GM12878 (cell line): Measurements from ENCODE around the gene OR5AP2. TPM values are rescaled to one million over a fixed set of nuclear protein-coding genes. Genes with fewer than 3 reads are reported as not detected.

Experiments
- ATAC-seq: fragments of 200-7000 bp; cut with Tn5 transposase; 3 replicates; pipeline ENCODE4 v1.9.1; 2020; ENCODE audit warnings: mild to moderate bottlenecking, moderate library complexity
- BruUV-seq: library from RNA; stranded (reverse); fragments of 400-500 nt; replicated peaks from 2 replicates; lab custom pipeline; 2021; lab: Mats Ljungman, UMichigan
- CTCF ChIA-PET: fragments of 300-600 bp; sonication (Branson Sonifier 250); formaldehyde crosslinking; extraction: SDS; loops from one replicate; lab custom pipeline; 2021; ENCODE audit warnings: inconsistent platforms; lab: Yijun Ruan, JAX
- POLR2A ChIA-PET: fragments of 350-600 bp; formaldehyde crosslinking; extraction: SDS; loops from one replicate; lab custom pipeline; 2021; ENCODE audit warnings: inconsistent platforms; lab: Charles Lee
- RAD21 ChIA-PET: fragments of 300-600 bp; sonication (Branson Sonifier 250); formaldehyde crosslinking; loops from one replicate; lab custom pipeline; 2023; ENCODE audit warnings: antibody characterized with exemption; ENCODE audit not compliant: unreplicated experiment; lab: Charles Lee
- SMC1A ChIA-PET: fragments of 300-600 bp; sonication (Branson Sonifier 250); formaldehyde crosslinking; loops from one replicate; lab custom pipeline; 2023; ENCODE audit not compliant: unreplicated experiment, uncharacterized antibody; lab: Charles Lee
- DNase-seq: peaks from one replicate; pipeline ENCODE4 v3.0.0-alpha.2; 2011; ENCODE audit warnings: low read depth, low spot score
- FAIRE-seq: peaks from 3 replicates; lab custom pipeline; 2011; peaks lifted over from hg19 to GRCh38; lab: Jason Lieb, UNC
- H2AFZ ChIP-seq: 2 replicates; pipeline ENCODE4 v1.6.0; 2011; ENCODE audit warnings: low read depth, low read length, control low read depth; ENCODE audit not compliant: control insufficient read depth
- H3K27ac ChIP-seq: 2 replicates; pipeline ENCODE4 v1.5.1; 2011; ENCODE audit warnings: control low read depth; ENCODE audit not compliant: control insufficient read depth, insufficient read depth
- H3K27me3 ChIP-seq, 2 experiments: replicated peaks in 1 of 2; 2 replicates each; pipeline versions ENCODE4 v1.6.0 to v1.6.1; 2011; ENCODE audit warnings: low read length in 1 of 2; ENCODE audit not compliant: control insufficient read depth in 2 of 2, insufficient read depth in 2 of 2
- H3K36me3 ChIP-seq, 2 experiments: 2 replicates each; pipeline ENCODE4 v1.5.1; 2011; ENCODE audit warnings: low read length in 1 of 2; ENCODE audit not compliant: control insufficient read depth in 2 of 2, insufficient read depth in 2 of 2
- H3K4me1 ChIP-seq: 2 replicates; pipeline ENCODE4 v1.6.1; 2011; ENCODE audit warnings: mild to moderate bottlenecking, low read length, moderate library complexity, mixed read lengths; ENCODE audit not compliant: control insufficient read depth, insufficient read depth
- H3K4me2 ChIP-seq: 2 replicates; pipeline ENCODE4 v1.6.0; 2011; ENCODE audit warnings: control low read depth; ENCODE audit not compliant: control insufficient read depth, insufficient read depth
- H3K4me3 ChIP-seq: fragments of 200-600 bp; sonication (generic); 2 replicates; pipeline ENCODE4 v1.5.1; 2016
- H3K79me2 ChIP-seq: 2 replicates; pipeline ENCODE4 v1.6.0; 2011; ENCODE audit warnings: low read length; ENCODE audit not compliant: control insufficient read depth, insufficient read depth
- H3K9ac ChIP-seq: 2 replicates; pipeline ENCODE4 v1.8.0; 2011; ENCODE audit warnings: low read length, control low read depth, mixed read lengths; ENCODE audit not compliant: control insufficient read depth, insufficient read depth
- H3K9me3 ChIP-seq: replicated peaks from 3 replicates; pipeline ENCODE4 v1.5.1; 2011; ENCODE audit warnings: mild to moderate bottlenecking, low read length; ENCODE audit not compliant: control insufficient read depth, insufficient read depth
- H4K20me1 ChIP-seq: 2 replicates; pipeline ENCODE4 v1.6.0; 2011; ENCODE audit not compliant: control insufficient read depth, insufficient read depth
- ATF7 ChIP-seq: fragments of 450-650 bp; IDR thresholded peaks from 2 replicates; pipeline ENCODE4 v1.6.1; 2016; ENCODE audit warnings: low read depth, mild to moderate bottlenecking
- CBX3 ChIP-seq: fragments of 200-600 bp; sonication (generic); IDR thresholded peaks from 2 replicates; pipeline ENCODE4 v1.6.1; 2016; ENCODE audit warnings: low read depth, borderline replicate concordance
- CHD1 ChIP-seq: IDR thresholded peaks from 2 replicates; pipeline ENCODE4 v1.6.1; 2012; ENCODE audit warnings: low read depth, low read length, improper control_type of control experiment
- MEF2A ChIP-seq: IDR thresholded peaks from 2 replicates; pipeline ENCODE4 v1.6.1; 2011; ENCODE audit warnings: low read depth, mild to moderate bottlenecking, low read length, moderate library complexity; ENCODE audit not compliant: insufficient read depth
- MTA2 ChIP-seq: fragments of 450-650 bp; IDR thresholded peaks from 2 replicates; pipeline ENCODE4 v1.6.1; 2016; ENCODE audit warnings: low read depth, mild to moderate bottlenecking, moderate library complexity
- MXI1 ChIP-seq: fragments of 150-350 bp; IDR thresholded peaks from 2 replicates; pipeline ENCODE4 v1.6.1; 2011; ENCODE audit warnings: low read depth, mild to moderate bottlenecking, inconsistent platforms, low read length, improper control_type of control experiment
- NRF1 ChIP-seq: conservative IDR thresholded peaks from 2 replicates; pipeline ENCODE4 v1.6.1; 2011; ENCODE audit warnings: mild to moderate bottlenecking, low read depth, low read length, improper control_type of control experiment
- RELA ChIP-seq: fragments of 450-650 bp; IDR thresholded peaks from 2 replicates; pipeline ENCODE4 v1.8.0; 2014; ENCODE audit warnings: borderline replicate concordance; ENCODE audit not compliant: partially characterized antibody
- RFX5 ChIP-seq: IDR thresholded peaks from 2 replicates; pipeline ENCODE4 v1.6.1; 2011; ENCODE audit warnings: low read depth, low read length, improper control_type of control experiment
- SKIL ChIP-seq: fragments of 450-650 bp; IDR thresholded peaks from 2 replicates; pipeline ENCODE4 v1.6.1; 2017; ENCODE audit warnings: mild to moderate bottlenecking, low read depth, inconsistent platforms; ENCODE audit not compliant: poor library complexity, severe bottlenecking
- SPI1 ChIP-seq: IDR thresholded peaks from 2 replicates; pipeline ENCODE4 v1.6.1; 2011; ENCODE audit warnings: low read depth, mild to moderate bottlenecking, low read length, moderate library complexity, borderline replicate concordance; ENCODE audit not compliant: insufficient read depth
- TAF1 ChIP-seq: IDR thresholded peaks from 2 replicates; pipeline ENCODE4 v1.6.1; 2011; ENCODE audit warnings: mild to moderate bottlenecking, low read depth, low read length, borderline replicate concordance
- USF1 ChIP-seq: IDR thresholded peaks from 2 replicates; pipeline ENCODE4 v1.6.1; 2011; ENCODE audit warnings: borderline replicate concordance, low read depth, mild to moderate bottlenecking, moderate library complexity, mixed read lengths, low read length; ENCODE audit not compliant: insufficient read depth; ENCODE audit errors: extremely low read length
- ZNF217 ChIP-seq: fragments of 450-650 bp; IDR thresholded peaks from 2 replicates; pipeline ENCODE4 v1.6.1; 2017; ENCODE audit warnings: antibody characterized with exemption, mild to moderate bottlenecking
- ZNF622 ChIP-seq: fragments of 450-650 bp; IDR thresholded peaks from 2 replicates; pipeline ENCODE4 v1.6.1; 2017; ENCODE audit warnings: mild to moderate bottlenecking, inconsistent platforms
- WGBS: methylation state at CpG from one replicate; pipeline ENCODE4 v1.1.6; 2016; ENCODE audit warnings: low lambda C conversion rate; ENCODE audit not compliant: insufficient replicate concordance, insufficient coverage; ENCODE audit errors: missing lambda C conversion rate; 5-methylcytosine and 5-hydroxymethylcytosine counted together
- in situ Hi-C: fragments of 300-500 bp; cut with MboI; formaldehyde crosslinking; loops from 9 replicates; pipeline ENCODE4 v1.14.3; 2018; ENCODE audit warnings: mixed read lengths
- intact Hi-C: fragments of 100-400 bp; cut with micrococcal nuclease; formaldehyde crosslinking; loops from one replicate; pipeline ENCODE4 v1.14.2; 2022; ENCODE audit not compliant: unreplicated experiment
- polyA plus RNA-seq, 11 experiments: library from polyadenylated mRNA; depleted of rRNA in 4 of 11; unstranded in 6 of 11; stranded (reverse) in 5 of 11; fragments of >200 nt; fragmentation: Nextera tagmentation in 4 of 11; fragmentation: Illumina TruSeq in 1 of 11; extraction: Ambion mirVana in 4 of 11; extraction: Trizol in 1 of 11; gene quantifications; 1 replicate in 1 of 11; 2 replicates in 10 of 11; pipeline versions ENCODE4 v1.2.1 to v1.2.3, GENCODE V29; 2011 to 2016; ENCODE audit warnings: inconsistent platforms in 2 of 11, missing spikeins in 2 of 11, low read depth in 1 of 11
- total RNA-seq, 4 experiments: library from RNA; depleted of rRNA in 3 of 4; stranded (reverse); fragments of >200 nt in 3 of 4; fragmentation: Illumina TruSeq in 1 of 4; extraction: Trizol in 1 of 4; gene quantifications; 2 replicates each; pipeline versions ENCODE4 v1.2.1 to v1.2.3, GENCODE V29; 2013 to 2021

The OR5AP2 gene
- total and polyA plus RNA-seq, 10 of the 15 experiments (the other 5 are each of a cell fraction or from before 2014, with no cell fraction given), result not detected

- intact Hi-C loops (no loop called here), in situ Hi-C loops (no loop called here)
- POLR2A ChIA-PET, result no interaction called here
- TF ChIP-seq CHD1 (no peak), TAF1 (no peak), ATF7 (no peak), ZNF217 (no peak), MEF2A (no peak), CBX3 (no peak), ZNF622 (no peak), SPI1 (no peak), MTA2 (no peak), RELA (no peak), USF1 (no peak), RFX5 (no peak), MXI1 (no peak), NRF1 (no peak), SKIL (no peak)
- no peaks in the 10 kb centered on the region for H3K4me1 ChIP-seq
- RAD21 ChIA-PET, result no interaction called here
- BruUV-seq, result no TSS peak
- SMC1A ChIA-PET, result no interaction called here
- no peak for ATAC-seq
- H3K4me2 ChIP-seq, result no peak overlapping the region
- no peaks in the 10 kb centered on the region for H3K36me3 ChIP-seq
- H3K79me2 ChIP-seq, result no peaks in the 10 kb centered on the region
- no peak for FAIRE-seq
- WGBS, result 7% methylated on average over 3 of the region's 3 CpGs
- H3K4me3 ChIP-seq, result no peak overlapping the region
- no peaks in the 10 kb centered on the region for H3K27me3 ChIP-seq
- no peak overlapping the region for H3K9ac ChIP-seq
- no peak overlapping the region for H2AFZ ChIP-seq
- no peak for DNase-seq
- no peaks in the 10 kb centered on the region for H3K9me3 ChIP-seq
- H3K27ac ChIP-seq, result no peak overlapping the region
- no peaks in the 10 kb centered on the region for H4K20me1 ChIP-seq
- CTCF ChIA-PET, result no interaction called here
Measured at GRCh38 chr11:56659755-56660154, 17.5 kb upstream of the OR5AP2 start.
